Measurements from ENCODE around the gene RPTOR.
A peak's percentile ranks its signal among the peaks of the same experiment; 100 is the strongest.

The RPTOR gene

GRCh38 chr17:80856863-80857755, 312.5 kb downstream of the RPTOR start:
- DNase-seq = no peak

- no peak for DNase-seq
These were observed 313.1 kb downstream of the RPTOR start for GRCh38 chr17:80857756-80858171.

- DNase-seq = no peak
These were observed 313.8 kb downstream of the RPTOR start for GRCh38 chr17:80858301-80859001.

GRCh38 chr17:80859002-80859941, 314.6 kb downstream of the RPTOR start:
- peak; percentile 88 for DNase-seq

- no peak for DNase-seq
These were observed 315.5 kb downstream of the RPTOR start for GRCh38 chr17:80860101-80860671.

GRCh38 chr17:80860703-80861417, 316.2 kb downstream of the RPTOR start:
- no peak for DNase-seq

GRCh38 chr17:80861418-80861815, 316.8 kb downstream of the RPTOR start:
- DNase-seq = no peak

GRCh38 chr17:80861892-80862291, 317.3 kb downstream of the RPTOR start:
- peak; percentile 31 for DNase-seq

GRCh38 chr17:80862481-80862961, 317.9 kb downstream of the RPTOR start:
- DNase-seq = no peak

GRCh38 chr17:80862978-80863377, 318.3 kb downstream of the RPTOR start:
- DNase-seq = no peak

- no peak for DNase-seq
These were observed 319.0 kb downstream of the RPTOR start for GRCh38 chr17:80863626-80864025.

GRCh38 chr17:80864751-80865150, 320.1 kb downstream of the RPTOR start:
- no peak for DNase-seq

GRCh38 chr17:80866050-80866793, 321.6 kb downstream of the RPTOR start:
- peak; percentile 50 for DNase-seq

- DNase-seq = no peak
These were observed 323.5 kb downstream of the RPTOR start for GRCh38 chr17:80868022-80868609.

GRCh38 chr17:80869481-80870145, 325.0 kb downstream of the RPTOR start:
- no peak for DNase-seq

GRCh38 chr17:80870401-80870800, 325.8 kb downstream of the RPTOR start:
- no peak for DNase-seq

- DNase-seq = no peak
These were observed 326.7 kb downstream of the RPTOR start for GRCh38 chr17:80871341-80871740.

GRCh38 chr17:80872001-80872500, 327.4 kb downstream of the RPTOR start:
- DNase-seq = no peak

GRCh38 chr17:80872501-80873306, 328.1 kb downstream of the RPTOR start:
- no peak for DNase-seq
